ENCODE measurements around the gene COPS9.

Gene COPS9

DNA sequence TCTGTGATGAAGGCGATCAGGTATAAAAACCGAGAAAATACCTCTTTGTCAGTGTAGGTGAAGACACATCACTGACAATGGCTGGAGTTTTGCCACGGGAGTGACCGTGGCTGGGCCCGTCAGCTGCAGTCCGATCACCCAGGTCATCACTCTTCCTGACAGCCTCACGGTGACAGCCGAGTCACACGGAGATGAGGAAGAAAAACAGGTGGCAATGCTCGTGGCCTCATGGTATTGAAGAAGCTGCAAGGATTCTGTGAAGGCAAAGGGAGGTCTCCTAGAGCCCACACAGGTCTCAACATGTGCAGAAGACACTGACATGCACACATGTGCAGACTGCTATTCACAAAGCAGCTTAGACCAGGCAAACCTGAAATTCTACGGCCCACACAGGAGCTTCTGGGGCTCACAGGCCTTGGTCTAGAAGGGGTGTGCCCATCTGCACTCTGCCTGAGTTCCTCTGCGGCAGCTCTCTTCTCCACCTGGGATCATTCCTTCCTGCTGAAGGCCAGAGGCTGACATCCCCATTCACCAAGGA, 7.4 kb downstream of the COPS9 start:
- peak overlapping the region; percentile 12; the same call in 1 of the 2 replicates for H3K27ac ChIP-seq
- no peak for DNase-seq (ENCODE audit: low spot score)
- ChIA-PET POLR2A (ENCODE audit: low non-redundant PET) (no interaction called here), CTCF (no interaction called here)
- no peak for TF ChIP-seq CTCF (conservative IDR thresholded peaks at IDR 0.05; ENCODE audit: low read depth)

- CTCF ChIA-PET, result no interaction called here
- no peak for TF ChIP-seq CTCF (conservative IDR thresholded peaks at IDR 0.05; ENCODE audit: low read depth)
- POLR2A ChIA-PET (ENCODE audit: low non-redundant PET), result no interaction called here
- no peak for DNase-seq (ENCODE audit: low spot score)
- peak overlapping the region; percentile 12; the same call in 1 of the 2 replicates for H3K27ac ChIP-seq
These were observed 8.0 kb downstream of the COPS9 start for GRCh38 chr2:240127911-240128607.

DNA sequence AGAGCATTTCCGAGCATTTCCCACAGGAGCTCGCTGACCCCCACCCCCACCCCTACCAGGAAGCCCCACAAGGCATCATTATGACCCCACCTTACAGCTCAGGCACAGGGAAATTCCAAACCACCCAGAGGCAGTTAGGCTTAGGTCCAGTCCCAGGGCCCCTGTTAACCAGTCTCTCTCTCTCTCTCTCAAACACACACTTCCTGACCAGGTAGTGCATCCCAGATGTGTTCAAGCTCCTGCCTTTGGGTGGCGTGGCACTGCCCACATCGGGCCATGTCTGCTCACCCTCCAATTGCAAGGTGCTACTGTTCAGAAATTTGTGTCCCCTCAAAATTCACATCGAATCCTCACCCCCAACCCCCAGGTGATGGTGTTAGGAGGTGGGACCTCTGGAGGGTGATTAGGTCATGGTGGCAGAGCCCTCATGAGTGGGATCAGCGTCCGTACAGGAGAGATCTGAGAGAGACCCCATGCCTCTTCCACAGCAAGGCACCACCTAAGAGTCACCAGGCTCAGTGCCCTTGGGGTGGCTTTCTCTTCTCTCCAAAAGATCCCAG, 8.8 kb downstream of the COPS9 start:
- CTCF ChIA-PET, result no interaction called here
- H3K27ac ChIP-seq, result no peak overlapping the region
- no peak for DNase-seq (ENCODE audit: low spot score)
- TF ChIP-seq CTCF (conservative IDR thresholded peaks at IDR 0.05; ENCODE audit: low read depth), result no peak
- POLR2A ChIA-PET (ENCODE audit: low non-redundant PET), result no interaction called here

DNA sequence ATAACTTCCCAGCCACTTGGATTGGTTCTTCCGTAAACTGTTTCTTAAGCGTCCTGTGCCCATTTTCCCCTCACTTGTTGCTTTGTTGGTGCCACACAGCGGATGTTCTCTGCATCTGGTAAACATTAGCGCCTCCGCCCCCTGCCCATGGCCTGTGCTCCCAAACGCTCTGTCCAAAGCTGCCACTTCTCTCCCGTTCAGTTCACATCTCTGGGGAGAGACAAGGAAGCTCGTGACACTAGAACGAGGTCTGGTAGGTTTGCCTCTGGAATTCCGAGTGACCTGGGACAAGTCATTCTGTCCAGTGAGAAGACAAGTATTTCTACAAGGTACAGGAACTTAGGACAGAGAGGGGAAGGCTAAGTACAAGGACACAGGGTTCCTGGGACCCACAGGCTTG, 9.4 kb downstream of the COPS9 start:
- POLR2A ChIA-PET (ENCODE audit: low non-redundant PET), result no interaction called here
- CTCF ChIA-PET, result no interaction called here
- DNase-seq (ENCODE audit: low spot score), result no peak
- TF ChIP-seq CTCF (conservative IDR thresholded peaks at IDR 0.05; ENCODE audit: low read depth), result no peak
- H3K27ac ChIP-seq, result no peak overlapping the region

- H3K27ac ChIP-seq, result no peak overlapping the region
- ChIA-PET POLR2A (ENCODE audit: low non-redundant PET) (no interaction called here), CTCF (no interaction called here)
- no peak for TF ChIP-seq CTCF (conservative IDR thresholded peaks at IDR 0.05; ENCODE audit: low read depth)
- DNase-seq (ENCODE audit: low spot score), result no peak
These were observed 10.4 kb downstream of the COPS9 start for GRCh38 chr2:240125742-240126141.

GRCh38 chr2:240124651-240125030, 11.5 kb downstream of the COPS9 start:
- H3K27ac ChIP-seq, result no peak overlapping the region
- ChIA-PET POLR2A (ENCODE audit: low non-redundant PET) (no interaction called here), CTCF (no interaction called here)
- no peak for TF ChIP-seq CTCF (conservative IDR thresholded peaks at IDR 0.05; ENCODE audit: low read depth)
- DNase-seq (ENCODE audit: low spot score), result no peak
